Breast epithelium (tissue), 3 donors: Measurements from ENCODE around the gene SSX2IP.

ENCODE experiments used
- POLR2A ChIP-seq: fragments of 450-650 bp; IDR thresholded peaks from one replicate; pipeline ENCODE4 v1.6.1; 2016; ENCODE audit warnings: antibody characterized with exemption, mild to moderate bottlenecking, moderate library complexity
- TF ChIP-seq, protein P1 (sequence below), 3 donors: fragments of 450-650 bp; IDR thresholded peaks; one replicate each; pipeline ENCODE4 v1.5.1; 2016 to 2017; ENCODE audit warnings: antibody characterized with exemption in 3 of 3, mild to moderate bottlenecking in 3 of 3, moderate library complexity in 3 of 3

DNA sequence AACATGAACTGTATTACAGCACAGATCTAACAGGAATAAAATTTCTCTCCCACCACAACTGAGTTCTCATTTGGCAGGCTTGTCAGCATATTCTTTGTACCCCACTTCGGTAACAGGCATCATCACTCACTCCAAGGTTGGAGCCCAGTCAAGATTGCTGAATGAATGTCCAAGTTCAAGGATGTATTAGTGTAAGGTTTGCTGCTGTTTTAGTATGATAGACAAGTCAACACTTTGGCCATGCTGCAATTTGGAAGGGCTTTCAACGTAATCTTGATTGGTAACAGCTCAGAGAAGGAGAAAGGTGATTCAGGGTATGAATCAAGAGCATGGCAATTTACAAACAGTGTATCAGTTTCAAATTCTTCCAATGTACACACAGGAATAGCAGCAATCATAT is 6.8 kb downstream of the SSX2IP start:
- TF ChIP-seq, protein P1, sequence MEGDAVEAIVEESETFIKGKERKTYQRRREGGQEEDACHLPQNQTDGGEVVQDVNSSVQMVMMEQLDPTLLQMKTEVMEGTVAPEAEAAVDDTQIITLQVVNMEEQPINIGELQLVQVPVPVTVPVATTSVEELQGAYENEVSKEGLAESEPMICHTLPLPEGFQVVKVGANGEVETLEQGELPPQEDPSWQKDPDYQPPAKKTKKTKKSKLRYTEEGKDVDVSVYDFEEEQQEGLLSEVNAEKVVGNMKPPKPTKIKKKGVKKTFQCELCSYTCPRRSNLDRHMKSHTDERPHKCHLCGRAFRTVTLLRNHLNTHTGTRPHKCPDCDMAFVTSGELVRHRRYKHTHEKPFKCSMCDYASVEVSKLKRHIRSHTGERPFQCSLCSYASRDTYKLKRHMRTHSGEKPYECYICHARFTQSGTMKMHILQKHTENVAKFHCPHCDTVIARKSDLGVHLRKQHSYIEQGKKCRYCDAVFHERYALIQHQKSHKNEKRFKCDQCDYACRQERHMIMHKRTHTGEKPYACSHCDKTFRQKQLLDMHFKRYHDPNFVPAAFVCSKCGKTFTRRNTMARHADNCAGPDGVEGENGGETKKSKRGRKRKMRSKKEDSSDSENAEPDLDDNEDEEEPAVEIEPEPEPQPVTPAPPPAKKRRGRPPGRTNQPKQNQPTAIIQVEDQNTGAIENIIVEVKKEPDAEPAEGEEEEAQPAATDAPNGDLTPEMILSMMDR (IDR thresholded peaks at IDR 0.05): no peak
- no peak for TF ChIP-seq POLR2A
